OCI-LY7 (cell line): ENCODE data around the gene CCDC54. TPM values are rescaled to one million over a fixed set of nuclear protein-coding genes. Genes with fewer than 3 reads are reported as not detected.

Experiments used
- BruUV-seq: library from RNA; stranded (reverse); fragments of 400-500 nt; replicated peaks from 2 replicates; lab custom pipeline; 2021; lab: Mats Ljungman, UMichigan
- CTCF ChIA-PET: fragments of 300-600 bp; sonication (Branson Sonifier 250); formaldehyde crosslinking; loops from one replicate; lab custom pipeline; 2022; ENCODE audit warnings: antibody characterized with exemption; ENCODE audit not compliant: unreplicated experiment; lab: Charles Lee
- POLR2A ChIA-PET: fragments of 300-600 bp; sonication (Branson Sonifier 250); formaldehyde crosslinking; loops from one replicate; lab custom pipeline; 2022; ENCODE audit warnings: antibody characterized with exemption; lab: Charles Lee
- DNase-seq: peaks from one replicate; pipeline ENCODE4 v3.0.0-alpha.2; 2015; ENCODE audit warnings: low spot score
- H2AFZ ChIP-seq: fragments of 200-600 bp; sonication (generic), shearing (Covaris generic); 2 replicates; pipeline ENCODE4 v1.6.1; 2014; ENCODE audit warnings: mild to moderate bottlenecking, antibody characterized with exemption, low read length, moderate library complexity
- H3K27ac ChIP-seq: fragments of 200-600 bp; sonication (generic); 2 replicates; pipeline ENCODE4 v1.5.1; 2014; ENCODE audit warnings: mixed run types, low read depth, mild to moderate bottlenecking, moderate library complexity, low read length, inconsistent platforms; ENCODE audit not compliant: poor library complexity, severe bottlenecking
- H3K36me3 ChIP-seq: fragments of 200-600 bp; sonication (generic); 2 replicates; pipeline ENCODE4 v1.6.1; 2014; ENCODE audit warnings: mild to moderate bottlenecking, antibody characterized with exemption, low read length, moderate library complexity, mixed read lengths; ENCODE audit not compliant: insufficient read depth
- H3K4me1 ChIP-seq: fragments of 200-600 bp; sonication (generic); 2 replicates; pipeline ENCODE4 v1.5.1; 2014; ENCODE audit warnings: mild to moderate bottlenecking, low read length; ENCODE audit not compliant: insufficient read depth, poor library complexity, severe bottlenecking
- H3K4me2 ChIP-seq: fragments of 200-600 bp; sonication (generic); 2 replicates; pipeline ENCODE4 v1.6.1; 2014; ENCODE audit warnings: mild to moderate bottlenecking, low read length
- H3K4me3 ChIP-seq: fragments of 200-600 bp; sonication (generic); 2 replicates; pipeline ENCODE4 v1.5.1; 2014; ENCODE audit warnings: mild to moderate bottlenecking, low read depth, low read length; ENCODE audit not compliant: poor library complexity, severe bottlenecking
- H3K79me2 ChIP-seq: fragments of 200-600 bp; sonication (generic); 2 replicates; pipeline ENCODE4 v1.6.1; 2016; ENCODE audit warnings: low read depth, mild to moderate bottlenecking, low read length, moderate library complexity, mixed read lengths; ENCODE audit not compliant: insufficient read depth
- H3K9me2 ChIP-seq: fragments of 200-600 bp; sonication (generic); 2 replicates; pipeline ENCODE4 v1.6.1; 2016; ENCODE audit warnings: mild to moderate bottlenecking, low read length, mixed read lengths; ENCODE audit not compliant: insufficient read depth
- H3K9me3 ChIP-seq: fragments of 200-600 bp; sonication (generic); 2 replicates; pipeline ENCODE4 v1.6.1; 2014; ENCODE audit warnings: mild to moderate bottlenecking, mixed run types, low read length, mixed read lengths
- H4K20me1 ChIP-seq: fragments of 200-600 bp; sonication (generic); 2 replicates; pipeline ENCODE4 v1.6.1; 2014; ENCODE audit warnings: mild to moderate bottlenecking, antibody characterized with exemption, low read length, moderate library complexity, mixed read lengths; ENCODE audit not compliant: insufficient read depth
- CTCF ChIP-seq: fragments of 200-600 bp; sonication (generic); conservative IDR thresholded peaks from 2 replicates; pipeline ENCODE4 v1.5.1; 2014; ENCODE audit warnings: mild to moderate bottlenecking, antibody characterized with exemption, low read length, moderate library complexity, mixed read lengths
- EZH2phosphoT487 ChIP-seq: fragments of 200-600 bp; sonication (generic); IDR thresholded peaks from 2 replicates; pipeline ENCODE4 v1.6.1; 2018; ENCODE audit warnings: low read depth, borderline replicate concordance, mild to moderate bottlenecking, mixed run types, antibody characterized with exemption, low read length, moderate library complexity, mixed read lengths
- intact Hi-C: fragments of 100-400 bp; cut with micrococcal nuclease; formaldehyde crosslinking; loops from one replicate; pipeline ENCODE4 v1.10.0; 2022; ENCODE audit not compliant: unreplicated experiment
- total RNA-seq, 2 experiments: library from RNA; depleted of rRNA in 1 of 2; stranded (reverse); fragments of >200 nt in 1 of 2; shearing (Covaris generic) in 1 of 2; gene quantifications; 2 replicates each; pipeline ENCODE4 v1.2.3, GENCODE V29; 2014 to 2022

Gene CCDC54
- total RNA-seq, 2 experiments from 2014 or later = not detected

- Histone ChIP-seq H3K27ac (no peak overlapping the region), H3K79me2 (no peaks in the 10 kb centered on the region), H2AFZ (no peak overlapping the region), H3K9me3 (no peaks in the 10 kb centered on the region), H3K36me3 (no peaks in the 10 kb centered on the region), H4K20me1 (no peaks in the 10 kb centered on the region), H3K9me2 (no peaks in the 10 kb centered on the region), H3K4me1 (no peaks in the 10 kb centered on the region), H3K4me3 (no peak overlapping the region), H3K4me2 (no peak overlapping the region)
- no peak for DNase-seq
- ChIA-PET CTCF (no interaction called here), POLR2A (interaction anchor here (0.6 to 1.1 kb wide), 3 partner anchors 16 to 146 kb away, joined by 3 to 6 read pairs (median 5); no protein-coding TSS in a partner anchor)
- TF ChIP-seq CTCF (no peak), EZH2phosphoT487 (no peak)
- intact Hi-C loops = no loop called here
- BruUV-seq = no TSS peak
Measured at GRCh38 chr3:107370907-107371306, 6.3 kb upstream of the CCDC54 start.

GRCh38 chr3:107372506-107372905 lies 4.7 kb upstream of the CCDC54 start:
- no peak for TF ChIP-seq EZH2phosphoT487
- TF ChIP-seq CTCF = no peak
- Histone ChIP-seq H3K27ac (no peak overlapping the region), H3K79me2 (no peaks in the 10 kb centered on the region), H3K4me2 (no peak overlapping the region), H3K9me2 (no peaks in the 10 kb centered on the region), H3K36me3 (no peaks in the 10 kb centered on the region), H4K20me1 (no peaks in the 10 kb centered on the region), H2AFZ (no peak overlapping the region), H3K4me3 (no peak overlapping the region), H3K9me3 (no peaks in the 10 kb centered on the region), H3K4me1 (no peaks in the 10 kb centered on the region)
- intact Hi-C loops = no loop called here
- no TSS peak for BruUV-seq
- POLR2A ChIA-PET = interaction anchor here (1.2 kb wide), 1 partner anchor 17 kb away, joined by 3 read pairs; no protein-coding TSS in a partner anchor
- no peak for DNase-seq
- CTCF ChIA-PET = no interaction called here

- intact Hi-C loops = no loop called here
- H3K36me3 ChIP-seq = no peaks in the 10 kb centered on the region
- H3K4me2 ChIP-seq = no peak overlapping the region
- no peak overlapping the region for H2AFZ ChIP-seq
- H3K27ac ChIP-seq = no peak overlapping the region
- H3K4me3 ChIP-seq = no peak overlapping the region
- H3K9me3 ChIP-seq = no peaks in the 10 kb centered on the region
- ChIA-PET CTCF (no interaction called here), POLR2A (interaction anchor here (1.0 to 1.2 kb wide), 3 partner anchors 13 to 28 kb away, joined by 3 to 4 read pairs (median 3); no protein-coding TSS in a partner anchor)
- TF ChIP-seq EZH2phosphoT487 (no peak), CTCF (no peak)
- no peaks in the 10 kb centered on the region for H3K79me2 ChIP-seq
- no peaks in the 10 kb centered on the region for H4K20me1 ChIP-seq
- BruUV-seq = no TSS peak
- DNase-seq = no peak
- no peaks in the 10 kb centered on the region for H3K9me2 ChIP-seq
- no peaks in the 10 kb centered on the region for H3K4me1 ChIP-seq
Measured at GRCh38 chr3:107373896-107374295, 3.3 kb upstream of the CCDC54 start.
